KOPT-K1 (cell line): ENCODE results near the gene CD93.

ENCODE experiments used
- H3K27ac ChIP-seq: fragments of 200-600 bp; sonication (generic); 2 replicates; pipeline ENCODE4 v1.5.1; 2016; ENCODE audit warnings: antibody characterized with exemption, mild to moderate bottlenecking, low read depth, low read length; ENCODE audit not compliant: poor library complexity, severe bottlenecking
- H3K36me3 ChIP-seq: fragments of 200-600 bp; sonication (generic); 2 replicates; pipeline ENCODE4 v1.5.1; 2017; ENCODE audit warnings: antibody characterized with exemption, mild to moderate bottlenecking, low read length, moderate library complexity; ENCODE audit not compliant: insufficient read depth
- H3K9me3 ChIP-seq: fragments of 200-600 bp; sonication (generic); 2 replicates; pipeline ENCODE4 v1.5.1; 2017; ENCODE audit warnings: antibody characterized with exemption, low read length, mild to moderate bottlenecking; ENCODE audit not compliant: insufficient read depth, poor library complexity, severe bottlenecking

Gene CD93

GRCh38 chr20:23033918-23034317 is 52.2 kb downstream of the CD93 start:
- H3K27ac ChIP-seq = no peak overlapping the region
- no peaks in the 10 kb centered on the region for H3K36me3 ChIP-seq
- no peaks in the 10 kb centered on the region for H3K9me3 ChIP-seq

GRCh38 chr20:23032750-23033078 is 53.4 kb downstream of the CD93 start:
- no peaks in the 10 kb centered on the region for H3K9me3 ChIP-seq
- H3K27ac ChIP-seq = no peak overlapping the region
- no peaks in the 10 kb centered on the region for H3K36me3 ChIP-seq

- no peak overlapping the region for H3K27ac ChIP-seq
- no peaks in the 10 kb centered on the region for H3K36me3 ChIP-seq
- H3K9me3 ChIP-seq = no peaks in the 10 kb centered on the region
Observed at GRCh38 chr20:23032056-23032749, 53.9 kb downstream of the CD93 start.

GRCh38 chr20:23031346-23031745 is 54.8 kb downstream of the CD93 start:
- Histone ChIP-seq H3K9me3 (no peaks in the 10 kb centered on the region), H3K36me3 (no peaks in the 10 kb centered on the region), H3K27ac (no peak overlapping the region)
